ENCODE data around the gene SLC22A12.

- TF ChIP-seq POLR2AphosphoS5 (IDR thresholded peaks at IDR 0.05; ENCODE audit: low read depth, low read length) (no peak), EP300 (IDR thresholded peaks at IDR 0.05; ENCODE audit: borderline replicate concordance in 1 of 2, low read depth in 2 of 2, low read length in 2 of 2) (no peak), GABPA (IDR thresholded peaks at IDR 0.05; ENCODE audit: borderline replicate concordance, insufficient read depth, low read length) (no peak), GTF2F1 (IDR thresholded peaks at IDR 0.05; ENCODE audit: borderline replicate concordance, low read depth, low read length) (no peak), JUN (IDR thresholded peaks at IDR 0.05; ENCODE audit: low read depth, low read length) (no peak), POLR2A (IDR thresholded peaks at IDR 0.05; ENCODE audit: control extremely low read depth in 1 of 2, low read depth in 2 of 2, low read length in 2 of 2) (no peak), HDAC6 (IDR thresholded peaks at IDR 0.05; ENCODE audit: low read depth, low read length) (no peak), MAX (IDR thresholded peaks at IDR 0.05) (no peak), RAD21 (IDR thresholded peaks at IDR 0.05 in 1 of 2, conservative IDR thresholded peaks at IDR 0.05 in 1 of 2; ENCODE audit: low read depth in 2 of 2, low read length in 2 of 2) (no peak), TAF1 (IDR thresholded peaks at IDR 0.05; ENCODE audit: low read depth, low read length) (no peak), RFX5 (IDR thresholded peaks at IDR 0.05; ENCODE audit: borderline replicate concordance, low read depth, low read length) (no peak), HDAC2 (IDR thresholded peaks at IDR 0.05; ENCODE audit: borderline replicate concordance in 1 of 2, low read depth in 2 of 2, low read length in 2 of 2) (no peak), SIN3A (conservative IDR thresholded peaks at IDR 0.05 in 1 of 2, IDR thresholded peaks at IDR 0.05 in 1 of 2; ENCODE audit: low read depth in 1 of 2, low read length in 2 of 2) (no peak)
- TF ChIP-seq, protein P1, sequence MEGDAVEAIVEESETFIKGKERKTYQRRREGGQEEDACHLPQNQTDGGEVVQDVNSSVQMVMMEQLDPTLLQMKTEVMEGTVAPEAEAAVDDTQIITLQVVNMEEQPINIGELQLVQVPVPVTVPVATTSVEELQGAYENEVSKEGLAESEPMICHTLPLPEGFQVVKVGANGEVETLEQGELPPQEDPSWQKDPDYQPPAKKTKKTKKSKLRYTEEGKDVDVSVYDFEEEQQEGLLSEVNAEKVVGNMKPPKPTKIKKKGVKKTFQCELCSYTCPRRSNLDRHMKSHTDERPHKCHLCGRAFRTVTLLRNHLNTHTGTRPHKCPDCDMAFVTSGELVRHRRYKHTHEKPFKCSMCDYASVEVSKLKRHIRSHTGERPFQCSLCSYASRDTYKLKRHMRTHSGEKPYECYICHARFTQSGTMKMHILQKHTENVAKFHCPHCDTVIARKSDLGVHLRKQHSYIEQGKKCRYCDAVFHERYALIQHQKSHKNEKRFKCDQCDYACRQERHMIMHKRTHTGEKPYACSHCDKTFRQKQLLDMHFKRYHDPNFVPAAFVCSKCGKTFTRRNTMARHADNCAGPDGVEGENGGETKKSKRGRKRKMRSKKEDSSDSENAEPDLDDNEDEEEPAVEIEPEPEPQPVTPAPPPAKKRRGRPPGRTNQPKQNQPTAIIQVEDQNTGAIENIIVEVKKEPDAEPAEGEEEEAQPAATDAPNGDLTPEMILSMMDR (IDR thresholded peaks at IDR 0.05; ENCODE audit: control extremely low read depth in 1 of 3, insufficient read depth in 1 of 3, low read depth in 1 of 3, low read length in 3 of 3): no peak
These were observed 41.6 kb downstream of the SLC22A12 start for GRCh38 chr11:64632654-64633053.

Data from H1 (cell line).